Measurements from ENCODE around the gene S100A12.

- no peak for TF ChIP-seq CTCF (conservative IDR thresholded peaks at IDR 0.05; ENCODE audit: low read depth, low read length)
- no peak for TF ChIP-seq EZH2phosphoT487 (IDR thresholded peaks at IDR 0.05; ENCODE audit: borderline replicate concordance, low read length)
- no peak for TF ChIP-seq EZH2 (IDR thresholded peaks at IDR 0.05; ENCODE audit: low read length, unreplicated experiment)
Measured at GRCh38 chr1:153375511-153375910, at the start of gene S100A12.
